Activated T-helper 1 cell treated with anti-CD3 and anti-CD28 coated beads, Interleukin-2, amount 50 U/mL, for 16 hours (primary cell): ENCODE measurements around the gene MYCN.

Experiments
- DNase-seq, 2 donors: peaks; one replicate each; pipeline ENCODE4 v3.0.0-alpha.2; 2020; ENCODE audit warnings: low read depth in 1 of 2, low spot score in 1 of 2

MYCN gene

GRCh38 chr2:15992457-15993231 lies 52.3 kb downstream of the MYCN start:
- DNase-seq = no peak

- no peak for DNase-seq
Measured at GRCh38 chr2:15993232-15993610, 52.9 kb downstream of the MYCN start.

GRCh38 chr2:15993666-15994065 lies 53.3 kb downstream of the MYCN start:
- no peak for DNase-seq

- DNase-seq = no peak
Measured at GRCh38 chr2:15995603-15996002, 55.3 kb downstream of the MYCN start.
